ENCODE data around the gene PACRG. TPM values are rescaled to one million over a fixed set of nuclear protein-coding genes. Genes with fewer than 3 reads are reported as not detected.

PACRG gene
- polyA plus RNA-seq, 1 donor, result 1.5 TPM

- H3K27me3 ChIP-seq (ENCODE audit: control insufficient read depth, insufficient read depth, low read length), result no peaks in the 10 kb centered on the region
- WGBS (ENCODE audit: insufficient coverage, low lambda C conversion rate), result 60% methylated on average over 1 of the region's 5 CpGs
- H3K27ac ChIP-seq (ENCODE audit: low read length), result no peak overlapping the region
- H3K4me3 ChIP-seq (ENCODE audit: low read length), result no peak overlapping the region
- no peaks in the 10 kb centered on the region for H3K4me1 ChIP-seq (ENCODE audit: control insufficient read depth, insufficient read depth, low read length)
- no peaks in the 10 kb centered on the region for H3K36me3 ChIP-seq (ENCODE audit: control insufficient read depth, insufficient read depth, low read length)
- H3K9me3 ChIP-seq (ENCODE audit: control insufficient read depth, low read depth, low read length), result no peaks in the 10 kb centered on the region
- DNase-seq, result no peak
These were observed 570.5 kb downstream of the PACRG start for GRCh38 chr6:163298079-163298830.

GRCh38 chr6:163300838-163301237 lies 573.1 kb downstream of the PACRG start:
- Histone ChIP-seq H3K4me1 (ENCODE audit: control insufficient read depth, insufficient read depth, low read length) (no peaks in the 10 kb centered on the region), H3K27ac (ENCODE audit: low read length) (no peak overlapping the region), H3K27me3 (ENCODE audit: control insufficient read depth, insufficient read depth, low read length) (no peaks in the 10 kb centered on the region), H3K9me3 (ENCODE audit: control insufficient read depth, low read depth, low read length) (no peaks in the 10 kb centered on the region), H3K36me3 (ENCODE audit: control insufficient read depth, insufficient read depth, low read length) (no peaks in the 10 kb centered on the region), H3K4me3 (ENCODE audit: low read length) (no peak overlapping the region)
- no peak for DNase-seq
- no CpG with 5 or more reads among the region's 17 CpGs for WGBS (ENCODE audit: insufficient coverage, low lambda C conversion rate)

- no peaks in the 10 kb centered on the region for H3K36me3 ChIP-seq (ENCODE audit: control insufficient read depth, insufficient read depth, low read length)
- H3K9me3 ChIP-seq (ENCODE audit: control insufficient read depth, low read depth, low read length), result no peaks in the 10 kb centered on the region
- 72% methylated on average over 2 of the region's 8 CpGs for WGBS (ENCODE audit: insufficient coverage, low lambda C conversion rate)
- H3K4me1 ChIP-seq (ENCODE audit: control insufficient read depth, insufficient read depth, low read length), result no peaks in the 10 kb centered on the region
- no peak overlapping the region for H3K4me3 ChIP-seq (ENCODE audit: low read length)
- H3K27ac ChIP-seq (ENCODE audit: low read length), result no peak overlapping the region
- no peak for DNase-seq
- no peaks in the 10 kb centered on the region for H3K27me3 ChIP-seq (ENCODE audit: control insufficient read depth, insufficient read depth, low read length)
These were observed 574.2 kb downstream of the PACRG start for GRCh38 chr6:163301726-163302635.

GRCh38 chr6:163302747-163303146 lies 575.0 kb downstream of the PACRG start:
- no peak for DNase-seq
- H3K36me3 ChIP-seq (ENCODE audit: control insufficient read depth, insufficient read depth, low read length), result no peaks in the 10 kb centered on the region
- no peak overlapping the region for H3K4me3 ChIP-seq (ENCODE audit: low read length)
- H3K9me3 ChIP-seq (ENCODE audit: control insufficient read depth, low read depth, low read length), result no peaks in the 10 kb centered on the region
- no peaks in the 10 kb centered on the region for H3K4me1 ChIP-seq (ENCODE audit: control insufficient read depth, insufficient read depth, low read length)
- WGBS (ENCODE audit: insufficient coverage, low lambda C conversion rate), result no CpG with 5 or more reads among the region's 9 CpGs
- no peak overlapping the region for H3K27ac ChIP-seq (ENCODE audit: low read length)
- no peaks in the 10 kb centered on the region for H3K27me3 ChIP-seq (ENCODE audit: control insufficient read depth, insufficient read depth, low read length)

- DNase-seq, result no peak
- Histone ChIP-seq H3K9me3 (ENCODE audit: control insufficient read depth, low read depth, low read length) (peaks cover 5% of the 10 kb centered on the region), H3K27ac (ENCODE audit: low read length) (no peak overlapping the region), H3K4me3 (ENCODE audit: low read length) (no peak overlapping the region), H3K27me3 (ENCODE audit: control insufficient read depth, insufficient read depth, low read length) (no peaks in the 10 kb centered on the region), H3K4me1 (ENCODE audit: control insufficient read depth, insufficient read depth, low read length) (no peaks in the 10 kb centered on the region), H3K36me3 (ENCODE audit: control insufficient read depth, insufficient read depth, low read length) (no peaks in the 10 kb centered on the region)
- 86% methylated on average over 2 of the region's 2 CpGs for WGBS (ENCODE audit: insufficient coverage, low lambda C conversion rate)
These were observed 578.2 kb downstream of the PACRG start for GRCh38 chr6:163306000-163306399.

- no peak for DNase-seq
- no peaks in the 10 kb centered on the region for H3K4me1 ChIP-seq (ENCODE audit: control insufficient read depth, insufficient read depth, low read length)
- no peaks in the 10 kb centered on the region for H3K36me3 ChIP-seq (ENCODE audit: control insufficient read depth, insufficient read depth, low read length)
- peaks cover 3% of the 10 kb centered on the region for H3K27me3 ChIP-seq (ENCODE audit: control insufficient read depth, insufficient read depth, low read length)
- H3K4me3 ChIP-seq (ENCODE audit: low read length), result no peak overlapping the region
- H3K9me3 ChIP-seq (ENCODE audit: control insufficient read depth, low read depth, low read length), result peaks cover 5% of the 10 kb centered on the region
- WGBS (ENCODE audit: insufficient coverage, low lambda C conversion rate), result 100% methylated on average over 1 of the region's 22 CpGs
- no peak overlapping the region for H3K27ac ChIP-seq (ENCODE audit: low read length)
These were observed 581.1 kb downstream of the PACRG start for GRCh38 chr6:163308629-163309440.

GRCh38 chr6:163309491-163310026 lies 581.8 kb downstream of the PACRG start:
- DNase-seq, result no peak
- H3K4me3 ChIP-seq (ENCODE audit: low read length), result no peak overlapping the region
- 75% methylated on average over 3 of the region's 13 CpGs for WGBS (ENCODE audit: insufficient coverage, low lambda C conversion rate)
- no peak overlapping the region for H3K27ac ChIP-seq (ENCODE audit: low read length)
- no peaks in the 10 kb centered on the region for H3K36me3 ChIP-seq (ENCODE audit: control insufficient read depth, insufficient read depth, low read length)
- H3K9me3 ChIP-seq (ENCODE audit: control insufficient read depth, low read depth, low read length), result peaks cover 5% of the 10 kb centered on the region
- peaks cover 5% of the 10 kb centered on the region for H3K27me3 ChIP-seq (ENCODE audit: control insufficient read depth, insufficient read depth, low read length)
- no peaks in the 10 kb centered on the region for H3K4me1 ChIP-seq (ENCODE audit: control insufficient read depth, insufficient read depth, low read length)

GRCh38 chr6:163310096-163310972 lies 582.6 kb downstream of the PACRG start:
- no peak for DNase-seq
- 93% methylated on average over 2 of the region's 44 CpGs for WGBS (ENCODE audit: insufficient coverage, low lambda C conversion rate)
- H3K9me3 ChIP-seq (ENCODE audit: control insufficient read depth, low read depth, low read length), result peaks cover 5% of the 10 kb centered on the region
- peaks cover 5% of the 10 kb centered on the region for H3K27me3 ChIP-seq (ENCODE audit: control insufficient read depth, insufficient read depth, low read length)
- H3K36me3 ChIP-seq (ENCODE audit: control insufficient read depth, insufficient read depth, low read length), result no peaks in the 10 kb centered on the region
- H3K4me3 ChIP-seq (ENCODE audit: low read length), result no peak overlapping the region
- no peaks in the 10 kb centered on the region for H3K4me1 ChIP-seq (ENCODE audit: control insufficient read depth, insufficient read depth, low read length)
- no peak overlapping the region for H3K27ac ChIP-seq (ENCODE audit: low read length)

GRCh38 chr6:163310973-163311383 lies 583.2 kb downstream of the PACRG start:
- Histone ChIP-seq H3K27ac (ENCODE audit: low read length) (no peak overlapping the region), H3K36me3 (ENCODE audit: control insufficient read depth, insufficient read depth, low read length) (no peaks in the 10 kb centered on the region), H3K9me3 (ENCODE audit: control insufficient read depth, low read depth, low read length) (peaks cover 5% of the 10 kb centered on the region), H3K4me3 (ENCODE audit: low read length) (no peak overlapping the region), H3K27me3 (ENCODE audit: control insufficient read depth, insufficient read depth, low read length) (peaks cover 5% of the 10 kb centered on the region), H3K4me1 (ENCODE audit: control insufficient read depth, insufficient read depth, low read length) (no peaks in the 10 kb centered on the region)
- no CpG with 5 or more reads among the region's 2 CpGs for WGBS (ENCODE audit: insufficient coverage, low lambda C conversion rate)
- no peak for DNase-seq
